ENCODE data around the gene SNX5. TPM values are rescaled to one million over a fixed set of nuclear protein-coding genes. Genes with fewer than 3 reads are reported as not detected.
A peak's percentile ranks its signal among the peaks of the same experiment; 100 is the strongest.

SNX5 gene
- polyA plus RNA-seq (ENCODE audit: low read depth in 6 of 6): 100 to 1,000 TPM; 102 to 151 (median 122) TPM

GRCh38 chr20:17968366-17969277 lies at the start of gene SNX5, which contains the start of gene MGME1:
SNX5 (minus strand) TSS chr20:17968794; CDS start chr20:17968425, 369 bp downstream.
MGME1 (plus strand) TSS chr20:17969018; CDS start chr20:17969860, 842 bp downstream.
- Mint-ChIP-seq H3K4me3 (peak within 1 kb of the TSS; percentile 94 to 100 (median 97)), H3K4me1 (peaks cover 56 to 77% (median 66%) of the 10 kb centered on the region in 3 donors), H3K36me3 (peaks cover 0 to 6% of the 10 kb centered on the region in 2 donors), H3K9me3 (no peaks in the 10 kb centered on the region), H3K27me3 (no peaks in the 10 kb centered on the region), H3K27ac (peak within 1 kb of the TSS; percentile 96 to 99 (median 98))
- ATAC-seq (ENCODE audit: low read depth in 2 of 2) (peak; percentile 77 to 81), DNase-seq (peak; percentile 99)

DNA sequence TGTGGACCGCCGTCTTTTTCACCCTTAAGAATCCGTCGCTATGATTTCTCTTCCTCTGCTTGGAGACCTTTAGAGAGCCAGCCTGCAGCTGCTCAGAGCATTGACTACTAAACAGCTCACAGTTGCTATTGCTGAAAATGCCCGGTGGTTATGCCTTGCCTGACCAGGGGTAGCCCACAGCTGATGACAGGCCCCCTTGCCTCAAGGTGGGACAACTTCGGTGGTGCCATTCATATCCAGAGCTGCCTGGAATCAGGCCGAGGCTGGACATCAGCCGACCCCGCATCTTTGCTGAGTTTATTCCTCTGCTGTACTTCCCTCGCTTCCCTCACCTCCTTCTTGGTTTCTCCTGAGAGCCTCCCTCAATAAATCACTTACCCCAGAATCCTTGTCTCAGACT lies 49.5 kb upstream of the SNX5 start:
- Mint-ChIP-seq H3K27ac (no peak overlapping the region), H3K4me1 (peaks cover 6 to 8% (median 6%) of the 10 kb centered on the region in 3 donors), H3K27me3 (no peaks in the 10 kb centered on the region), H3K4me3 (no peak overlapping the region), H3K36me3 (no peaks in the 10 kb centered on the region), H3K9me3 (no peaks in the 10 kb centered on the region)
- DNase-seq (no peak), ATAC-seq (ENCODE audit: low read depth in 2 of 2) (no peak)

- no peak for DNase-seq
- Mint-ChIP-seq H3K27me3 (no peaks in the 10 kb centered on the region), H3K4me3 (no peak overlapping the region), H3K4me1 (peaks cover 6 to 12% (median 10%) of the 10 kb centered on the region in 3 donors), H3K27ac (peak overlapping the region in 1 of 6 donors; percentile 21), H3K36me3 (no peaks in the 10 kb centered on the region), H3K9me3 (no peaks in the 10 kb centered on the region)
- ATAC-seq (ENCODE audit: low read depth in 2 of 2): no peak
Observed at GRCh38 chr20:18016772-18017171, 48.2 kb upstream of the SNX5 start.

DNA sequence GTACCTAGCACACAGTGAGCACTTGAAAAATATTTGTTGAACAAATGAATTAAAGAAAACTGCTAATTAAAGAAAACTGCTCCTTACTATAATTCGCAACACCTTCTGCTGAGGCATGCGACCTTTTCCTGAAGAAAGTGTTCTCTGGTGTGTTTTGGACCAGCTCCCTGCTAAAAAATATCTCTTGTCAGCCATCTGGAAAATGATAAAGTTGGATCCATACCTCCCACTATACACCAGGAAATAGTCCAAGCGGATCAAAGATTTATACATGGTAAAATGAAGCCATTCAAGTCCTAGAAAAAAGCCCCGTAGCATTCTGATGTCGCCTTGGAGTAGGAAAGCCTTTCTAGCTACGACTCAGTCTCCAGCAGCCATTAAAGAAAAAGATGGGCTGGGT lies 45.8 kb upstream of the SNX5 start:
- Mint-ChIP-seq H3K9me3 (no peaks in the 10 kb centered on the region), H3K4me3 (no peak overlapping the region), H3K4me1 (peaks cover 6 to 17% (median 9%) of the 10 kb centered on the region in 3 donors), H3K27ac (no peak overlapping the region), H3K36me3 (no peaks in the 10 kb centered on the region), H3K27me3 (no peaks in the 10 kb centered on the region)
- DNase-seq (no peak), ATAC-seq (ENCODE audit: low read depth in 2 of 2) (no peak)

GRCh38 chr20:18012901-18013300 lies 44.3 kb upstream of the SNX5 start:
- Mint-ChIP-seq H3K9me3 (no peaks in the 10 kb centered on the region), H3K4me3 (no peak overlapping the region), H3K4me1 (peaks cover 0 to 12% (median 5%) of the 10 kb centered on the region in 3 donors), H3K27me3 (no peaks in the 10 kb centered on the region), H3K27ac (no peak overlapping the region), H3K36me3 (no peaks in the 10 kb centered on the region)
- ATAC-seq (ENCODE audit: low read depth in 2 of 2) (no peak), DNase-seq (no peak)

DNA sequence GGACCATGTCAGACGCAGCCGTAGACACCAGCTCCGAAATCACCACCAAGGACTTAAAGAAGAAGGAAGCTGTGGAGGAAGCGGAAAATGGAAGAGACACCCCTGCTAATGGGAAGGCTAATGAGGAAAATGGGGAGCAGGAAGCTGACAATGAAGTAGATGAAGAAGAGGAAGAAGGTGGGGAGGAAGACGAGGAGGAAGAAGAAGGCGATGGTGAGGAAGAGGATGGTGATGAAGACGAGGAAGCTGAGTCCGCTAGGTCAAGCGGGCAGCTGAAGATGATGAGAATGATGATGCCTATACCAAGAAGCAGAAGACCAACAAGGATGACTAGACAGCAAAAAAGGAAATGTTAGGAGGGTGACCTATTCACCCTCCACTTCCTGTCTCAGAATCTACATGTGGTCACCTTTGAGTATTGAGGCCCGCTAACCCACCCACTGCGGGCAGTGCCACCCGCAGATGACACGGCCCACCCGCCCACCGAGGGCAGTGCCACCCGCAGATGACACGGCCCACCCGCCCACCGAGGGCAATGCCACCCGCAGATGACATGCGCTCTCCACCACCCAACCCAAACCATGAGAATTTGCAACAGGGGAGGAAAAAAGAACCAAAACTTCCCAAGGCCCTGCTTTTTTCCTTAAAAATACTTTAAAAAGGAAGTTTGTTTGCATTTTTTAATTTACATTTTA lies 43.5 kb upstream of the SNX5 start:
- no peak for ATAC-seq (ENCODE audit: low read depth in 2 of 2)
- peak overlapping the region in 2 of 6 donors; percentile 16 for H3K27ac Mint-ChIP-seq

DNA sequence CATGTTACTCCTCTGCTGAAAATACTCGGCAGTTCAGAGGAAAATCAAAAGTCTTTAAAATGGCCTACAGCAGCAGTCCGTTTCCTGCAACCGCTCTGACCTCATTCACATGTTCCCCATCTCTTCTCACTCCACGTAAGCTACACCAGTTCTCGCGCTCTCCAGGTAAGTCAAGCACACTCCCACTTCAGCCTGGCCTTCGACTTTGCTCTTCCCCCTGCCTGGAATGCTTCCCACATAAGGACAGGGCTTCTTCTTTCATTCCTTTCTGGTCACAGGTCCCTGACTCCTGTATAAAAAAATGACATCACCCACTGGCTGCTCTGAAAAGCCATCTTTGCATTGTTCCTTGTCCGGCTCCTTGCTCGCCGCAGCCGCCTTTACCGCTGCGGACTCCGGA lies 42.9 kb upstream of the SNX5 start:
- H3K27ac Mint-ChIP-seq: peak overlapping the region in 4 of 6 donors; percentile 53 to 85 (median 66)

More for the DNA sequence above, 43.5 kb upstream of the SNX5 start:
- Mint-ChIP-seq H3K4me1 (peaks cover 0 to 12% (median 5%) of the 10 kb centered on the region in 3 donors), H3K36me3 (no peaks in the 10 kb centered on the region), H3K27me3 (no peaks in the 10 kb centered on the region), H3K9me3 (no peaks in the 10 kb centered on the region), H3K4me3 (no peak overlapping the region)
- DNase-seq: no peak

DNA sequence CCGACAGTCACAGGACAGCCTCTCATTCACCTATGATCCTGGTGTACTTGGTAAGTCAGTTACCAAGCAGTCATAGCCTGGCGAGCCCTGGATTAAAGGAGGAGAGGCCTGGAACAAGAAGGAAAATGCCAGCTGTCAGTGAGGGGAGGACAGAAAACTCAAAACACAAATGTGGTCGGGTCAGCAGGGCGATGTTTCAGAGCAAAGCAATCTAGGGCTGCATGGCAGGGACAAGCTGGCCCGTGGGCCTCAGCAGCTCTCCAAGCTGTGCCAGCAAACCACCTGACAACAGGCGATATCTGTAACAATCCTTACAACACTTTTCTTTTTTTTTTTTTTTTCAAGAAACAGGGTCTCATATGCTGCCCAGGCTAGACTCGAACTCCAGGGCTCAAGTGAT lies 40.5 kb upstream of the SNX5 start:
- H3K36me3 Mint-ChIP-seq: no peaks in the 10 kb centered on the region
- H3K9me3 Mint-ChIP-seq: no peaks in the 10 kb centered on the region
- no peak overlapping the region for H3K4me3 Mint-ChIP-seq
- peaks cover 19 to 30% (median 21%) of the 10 kb centered on the region in 3 donors for H3K4me1 Mint-ChIP-seq
- ATAC-seq (ENCODE audit: low read depth in 2 of 2) (no peak), DNase-seq (no peak)
- peak overlapping the region in 1 of 6 donors; percentile 86 for H3K27ac Mint-ChIP-seq
- no peaks in the 10 kb centered on the region for H3K27me3 Mint-ChIP-seq

More for the DNA sequence above, 42.9 kb upstream of the SNX5 start:
- DNase-seq: no peak
- ATAC-seq (ENCODE audit: low read depth in 2 of 2): no peak
- peaks cover 0 to 12% (median 5%) of the 10 kb centered on the region in 3 donors for H3K4me1 Mint-ChIP-seq
- no peak overlapping the region for H3K4me3 Mint-ChIP-seq
- H3K36me3 Mint-ChIP-seq: no peaks in the 10 kb centered on the region
- no peaks in the 10 kb centered on the region for H3K9me3 Mint-ChIP-seq
- no peaks in the 10 kb centered on the region for H3K27me3 Mint-ChIP-seq

GRCh38 chr20:18007534-18008292 lies 39.1 kb upstream of the SNX5 start:
- no peaks in the 10 kb centered on the region for H3K36me3 Mint-ChIP-seq
- H3K27me3 Mint-ChIP-seq: no peaks in the 10 kb centered on the region

GRCh38 chr20:18006684-18007083 lies 38.1 kb upstream of the SNX5 start:
- Mint-ChIP-seq H3K27me3 (no peaks in the 10 kb centered on the region), H3K4me3 (no peak overlapping the region), H3K4me1 (peaks cover 20 to 37% (median 36%) of the 10 kb centered on the region in 3 donors), H3K27ac (no peak overlapping the region), H3K9me3 (no peaks in the 10 kb centered on the region), H3K36me3 (no peaks in the 10 kb centered on the region)
- DNase-seq (no peak), ATAC-seq (ENCODE audit: low read depth in 2 of 2) (no peak)

More at GRCh38 chr20:18007534-18008292, 39.1 kb upstream of the SNX5 start:
- Mint-ChIP-seq H3K4me1 (peaks cover 25 to 41% (median 35%) of the 10 kb centered on the region in 3 donors), H3K4me3 (no peak overlapping the region), H3K27ac (peak overlapping the region in 1 of 6 donors; percentile 41), H3K9me3 (no peaks in the 10 kb centered on the region)
- ATAC-seq (ENCODE audit: low read depth in 2 of 2): no peak
- DNase-seq: no peak

GRCh38 chr20:18005990-18006364 lies 37.4 kb upstream of the SNX5 start:
- Mint-ChIP-seq H3K27me3 (no peaks in the 10 kb centered on the region), H3K27ac (peak overlapping the region; percentile 90 to 98 (median 94)), H3K4me3 (peak overlapping the region in 2 of 8 donors; percentile 32 to 91), H3K9me3 (no peaks in the 10 kb centered on the region), H3K36me3 (no peaks in the 10 kb centered on the region), H3K4me1 (peaks cover 20 to 43% (median 31%) of the 10 kb centered on the region in 3 donors)
- DNase-seq: no peak
- no peak for ATAC-seq (ENCODE audit: low read depth in 2 of 2)

DNA sequence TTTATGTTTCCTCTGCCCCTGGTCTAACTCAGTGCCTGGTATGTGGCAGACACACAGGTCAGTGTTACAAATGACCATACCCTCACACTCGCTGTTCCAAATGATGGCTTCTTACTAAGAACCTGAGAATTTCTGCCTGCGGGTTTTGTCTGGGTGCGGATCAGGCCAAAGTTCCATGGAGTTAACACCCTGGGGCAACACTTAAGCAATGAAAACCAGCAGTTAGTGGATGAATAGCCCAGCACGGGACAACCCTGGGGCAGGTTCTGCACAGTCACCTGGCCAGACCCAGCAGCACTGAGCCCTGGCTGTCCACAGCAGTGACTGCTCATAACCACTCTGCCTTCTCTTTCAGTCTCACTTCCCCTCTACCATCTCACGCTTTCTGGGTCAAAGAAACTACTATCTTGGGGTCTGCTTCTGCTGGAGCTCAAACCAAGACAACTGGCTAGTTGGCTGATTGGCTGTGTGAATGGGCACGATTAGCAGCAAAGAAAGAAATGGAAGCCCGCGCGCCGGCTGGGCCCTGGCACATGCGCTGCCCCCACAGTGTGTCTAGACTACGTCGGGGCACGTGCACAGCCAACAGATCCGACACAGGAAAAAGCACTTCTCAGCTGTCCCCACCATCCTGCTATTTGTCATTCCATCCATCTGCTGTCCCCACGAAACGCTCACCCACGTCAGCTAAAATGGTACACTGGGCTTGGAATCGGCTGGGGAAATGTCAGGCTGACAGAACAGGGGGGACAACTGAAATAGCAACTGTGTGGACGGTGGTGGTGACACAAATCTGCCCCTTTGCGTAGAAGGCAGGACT lies 36.8 kb upstream of the SNX5 start:
- Mint-ChIP-seq H3K9me3 (no peaks in the 10 kb centered on the region), H3K36me3 (no peaks in the 10 kb centered on the region), H3K4me3 (peak overlapping the region; percentile 69 to 91 (median 78)), H3K27ac (peak overlapping the region; percentile 93 to 99 (median 94)), H3K4me1 (peaks cover 24 to 46% (median 30%) of the 10 kb centered on the region in 3 donors), H3K27me3 (no peaks in the 10 kb centered on the region)
- peak; percentile 74 to 76 for ATAC-seq (ENCODE audit: low read depth in 2 of 2)
- peak; percentile 66 for DNase-seq
